ENCODE measurements around the gene DYNLT4.
"Not testable (repeated sequence)": the region's sequence is repeated elsewhere in the genome, so short reads cannot be mapped to it uniquely, and the experiment has no call there.

The DYNLT4 gene

DNA sequence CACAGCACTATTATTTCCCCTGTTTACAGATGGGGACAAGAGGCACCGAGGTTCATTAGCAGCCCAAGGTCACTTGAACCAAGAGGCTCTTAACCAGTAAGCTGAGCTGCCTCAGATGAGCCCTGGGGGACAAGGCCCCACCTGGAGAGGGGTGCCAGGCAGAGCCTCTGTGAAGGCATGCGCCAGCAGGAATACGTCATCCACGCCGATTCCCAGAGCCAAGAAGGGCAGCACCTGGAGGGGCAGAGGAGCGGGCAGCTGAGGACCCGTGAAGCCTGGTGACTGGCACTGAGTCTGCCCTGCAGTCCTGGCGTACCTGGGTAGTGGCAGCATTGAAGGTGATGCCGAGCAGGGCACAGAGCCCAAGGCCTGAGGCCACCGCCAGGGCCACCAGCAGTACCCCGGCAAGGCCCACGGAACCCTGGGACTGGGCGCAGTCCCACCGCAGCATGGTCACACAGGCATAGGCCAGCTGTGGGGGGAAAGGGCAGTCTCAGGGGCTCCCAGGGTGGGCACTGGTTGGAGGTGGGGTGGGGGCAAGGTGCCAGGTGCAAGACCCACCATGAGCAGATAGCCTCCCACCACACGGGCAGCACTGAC lies 21.8 kb upstream of the DYNLT4 start:
- DNase-seq = no peak

DNA sequence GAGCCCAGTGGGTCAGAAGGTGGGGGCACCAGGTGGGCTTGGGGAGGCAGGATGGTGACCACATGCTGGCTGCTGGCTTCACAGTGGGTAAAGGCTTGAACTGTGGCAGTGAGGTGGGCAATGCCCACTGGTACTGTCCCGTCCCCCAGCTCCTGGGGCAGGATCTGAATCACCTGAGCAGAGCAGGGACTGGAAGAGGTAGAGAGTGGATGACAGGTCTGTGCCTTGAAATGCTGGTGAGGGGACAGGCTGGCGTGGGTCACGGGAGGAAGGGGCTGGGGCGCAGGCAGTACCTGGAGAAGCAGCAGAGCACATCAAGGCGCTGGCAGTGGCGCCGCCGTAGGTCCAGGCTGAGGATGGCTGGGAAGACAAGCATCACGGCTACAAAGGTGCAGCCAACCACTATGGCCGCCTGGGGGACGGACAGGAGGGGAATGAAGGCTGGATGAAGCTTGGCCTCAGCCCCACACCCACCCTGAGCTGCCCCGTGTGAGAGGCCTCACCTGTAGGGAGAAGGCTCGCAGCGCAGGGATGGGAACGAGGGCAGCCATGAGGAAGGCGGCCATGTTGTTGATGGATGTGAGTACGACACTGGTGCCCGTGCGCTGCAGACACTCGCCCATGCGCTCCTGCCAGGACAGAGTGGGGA lies 21.0 kb upstream of the DYNLT4 start:
- no peak for DNase-seq

DNA sequence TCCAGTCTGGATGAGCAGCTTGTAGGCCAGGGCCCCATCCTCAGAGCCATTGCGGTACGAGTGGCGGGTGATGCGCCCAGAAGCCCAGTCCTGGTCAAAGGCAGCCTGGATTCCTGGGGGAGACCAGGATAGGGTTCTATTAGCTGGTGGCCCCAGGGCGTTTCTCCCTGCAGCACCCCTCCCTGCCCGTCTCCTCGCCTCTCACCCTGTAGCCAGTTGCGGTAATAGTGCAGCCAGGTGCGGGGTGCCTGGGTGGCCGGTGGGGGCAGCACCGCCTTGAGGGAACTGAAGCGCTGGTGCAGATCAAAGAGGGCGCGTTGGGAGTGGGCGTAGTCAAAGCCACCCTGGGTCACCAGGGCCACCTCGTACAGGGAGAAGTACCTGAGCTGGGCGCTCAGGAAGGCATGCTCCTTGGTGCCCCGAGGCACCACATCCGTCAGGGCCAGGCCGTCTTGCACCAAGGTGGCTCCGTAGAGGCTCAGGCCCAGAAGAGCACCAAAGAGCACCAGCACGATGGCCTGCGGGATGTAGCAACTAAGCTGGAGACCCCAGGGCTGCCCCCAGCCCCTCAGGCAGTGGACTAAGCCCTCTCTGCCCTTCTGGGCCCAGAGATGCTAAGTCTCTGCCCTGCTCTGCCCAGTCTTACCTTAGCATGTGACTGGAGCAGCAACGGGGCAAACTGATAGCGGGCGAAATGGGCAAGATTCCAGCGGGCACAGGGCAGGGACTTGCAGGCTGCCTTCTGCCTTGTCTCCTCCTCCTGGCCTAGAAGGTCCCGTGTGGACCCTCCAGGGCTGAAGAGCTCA lies 20.2 kb upstream of the DYNLT4 start:
- no peak for DNase-seq

DNA sequence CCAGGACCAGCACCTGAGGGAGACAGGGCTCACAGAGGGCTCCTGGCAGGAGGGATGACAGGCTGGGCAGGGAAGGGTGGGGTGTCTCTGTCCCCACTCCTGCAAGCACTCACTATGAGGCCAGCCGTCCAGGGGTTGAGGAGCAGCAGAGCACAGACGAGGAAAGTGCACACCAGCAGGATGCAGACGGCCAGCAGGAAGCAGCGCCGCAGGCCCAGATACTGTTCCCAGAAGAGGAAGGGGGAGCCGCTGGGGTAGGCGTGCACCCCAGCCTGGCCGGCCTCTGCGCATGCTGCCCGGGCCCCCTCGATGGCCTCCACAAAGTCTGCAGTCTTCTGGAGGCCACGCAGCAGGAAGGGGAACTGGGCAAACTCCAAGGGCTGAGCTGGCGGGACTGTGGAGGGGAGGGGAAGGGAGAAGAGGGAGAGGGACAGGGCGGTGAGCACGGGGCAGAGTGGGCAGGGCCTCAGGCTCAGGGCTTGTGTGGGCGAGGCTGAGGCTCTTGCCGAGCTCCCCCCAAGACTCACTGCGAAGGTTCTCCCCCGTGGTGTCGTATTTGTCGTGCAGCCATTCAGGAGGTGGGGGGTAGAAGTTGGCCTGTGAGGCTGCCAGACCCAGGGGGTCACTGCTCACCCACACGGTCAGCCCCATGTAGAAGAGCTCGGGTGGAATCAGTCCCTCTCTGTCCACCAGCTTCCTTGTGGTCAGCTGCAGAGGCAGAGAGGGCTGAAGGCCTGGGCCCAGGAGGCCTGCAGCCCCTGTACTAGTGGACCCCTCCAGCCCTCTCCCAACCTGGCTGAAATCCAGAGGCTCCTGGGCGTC lies 19.4 kb upstream of the DYNLT4 start:
- DNase-seq = peak in 1 of 2 donors; percentile 29

DNA sequence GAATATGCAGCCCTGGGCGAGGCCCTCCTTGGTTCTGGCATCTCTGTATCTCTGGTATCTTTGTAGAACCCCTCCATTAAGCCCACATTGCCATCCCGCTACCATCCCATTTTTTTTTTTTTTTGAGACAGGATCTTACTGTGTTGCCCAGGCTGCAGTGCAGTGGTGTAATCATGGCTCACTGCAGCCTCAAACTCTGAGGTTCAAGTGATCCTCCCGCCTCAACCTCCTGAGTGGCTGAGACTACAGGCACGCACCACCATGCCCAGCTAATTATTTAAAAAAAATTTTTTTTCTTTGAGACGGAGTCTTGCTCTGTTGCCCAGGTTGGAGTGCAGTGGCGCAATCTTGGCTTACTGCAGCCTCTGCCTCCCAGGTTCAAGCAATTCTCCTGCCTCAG lies 17.2 kb upstream of the DYNLT4 start:
- not testable (repeated sequence) for DNase-seq

DNA sequence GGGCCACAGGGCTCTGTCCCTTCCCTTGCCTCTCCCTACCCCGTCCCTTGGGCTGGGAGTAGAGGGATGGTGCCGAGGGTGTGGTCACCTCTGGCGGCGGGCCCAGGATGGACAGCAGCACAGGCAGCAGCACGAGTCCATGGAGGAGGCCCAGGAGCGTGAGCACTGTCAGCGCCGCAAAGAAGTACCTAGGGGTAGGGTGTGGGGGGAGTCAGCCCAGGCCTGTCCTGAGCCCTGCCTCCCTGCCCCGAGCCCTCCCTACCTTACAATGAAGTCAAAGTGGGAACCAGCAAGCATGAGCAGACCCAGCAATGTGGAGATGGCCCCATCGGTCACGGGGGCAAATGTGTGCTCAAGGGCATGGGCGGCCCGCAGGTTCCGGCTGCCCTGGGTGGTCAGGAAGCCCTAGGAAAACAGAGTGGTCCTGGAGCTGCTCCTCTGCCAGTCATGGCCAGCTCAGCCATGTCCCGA lies 15.9 kb upstream of the DYNLT4 start:
- no peak for DNase-seq

DNA sequence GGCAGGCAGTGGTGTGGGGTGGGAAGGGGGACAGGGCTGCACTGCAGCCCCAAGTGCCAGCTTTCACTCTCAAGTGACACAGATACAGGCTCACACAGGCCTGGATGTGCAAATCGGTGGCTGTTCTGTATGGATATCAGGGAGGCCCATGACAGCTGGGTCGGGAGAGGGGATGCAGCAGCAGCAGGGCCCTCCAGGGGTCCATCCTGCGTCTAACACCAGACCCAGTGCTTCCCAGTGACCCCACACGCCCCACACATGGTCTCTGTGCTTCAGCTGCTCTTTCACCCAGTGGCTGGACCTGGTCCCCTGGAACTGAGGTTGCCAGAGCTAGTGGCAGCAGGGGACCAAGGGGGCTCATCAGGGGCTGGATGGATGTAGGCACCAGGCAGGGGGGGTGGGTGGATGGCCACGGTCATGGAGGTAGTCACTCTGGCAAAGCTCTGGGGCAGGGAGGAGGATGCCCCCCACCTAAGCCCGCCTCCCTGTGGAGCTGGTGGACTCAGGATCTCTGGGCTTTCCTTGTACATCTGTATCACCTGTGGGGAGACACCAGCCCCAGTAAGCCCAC lies 15.1 kb upstream of the DYNLT4 start:
- no peak for DNase-seq

DNA sequence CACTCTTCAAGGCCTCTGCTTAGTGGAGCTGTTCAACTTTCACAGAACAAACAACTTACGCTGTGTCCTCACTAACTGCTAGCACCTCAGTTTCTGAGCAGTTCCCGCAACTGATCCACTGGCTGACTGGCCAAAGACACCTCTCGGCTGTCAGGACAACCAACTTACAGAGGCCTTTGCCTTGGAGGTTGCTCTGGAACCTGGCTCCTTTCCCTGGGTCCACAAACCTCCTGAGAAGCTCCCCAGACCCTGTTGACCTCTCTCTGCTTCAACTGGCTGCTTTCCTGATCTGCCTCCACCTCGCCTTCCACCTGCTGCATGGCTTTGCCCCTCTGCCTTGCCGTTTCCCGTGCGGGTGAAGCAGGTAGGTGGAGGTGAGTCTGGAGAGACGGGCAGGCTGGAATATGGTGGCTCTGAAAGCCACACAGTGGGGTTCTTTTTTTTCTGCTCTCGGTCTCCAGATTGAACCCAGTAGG lies 14.1 kb upstream of the DYNLT4 start:
- no peak for DNase-seq

DNA sequence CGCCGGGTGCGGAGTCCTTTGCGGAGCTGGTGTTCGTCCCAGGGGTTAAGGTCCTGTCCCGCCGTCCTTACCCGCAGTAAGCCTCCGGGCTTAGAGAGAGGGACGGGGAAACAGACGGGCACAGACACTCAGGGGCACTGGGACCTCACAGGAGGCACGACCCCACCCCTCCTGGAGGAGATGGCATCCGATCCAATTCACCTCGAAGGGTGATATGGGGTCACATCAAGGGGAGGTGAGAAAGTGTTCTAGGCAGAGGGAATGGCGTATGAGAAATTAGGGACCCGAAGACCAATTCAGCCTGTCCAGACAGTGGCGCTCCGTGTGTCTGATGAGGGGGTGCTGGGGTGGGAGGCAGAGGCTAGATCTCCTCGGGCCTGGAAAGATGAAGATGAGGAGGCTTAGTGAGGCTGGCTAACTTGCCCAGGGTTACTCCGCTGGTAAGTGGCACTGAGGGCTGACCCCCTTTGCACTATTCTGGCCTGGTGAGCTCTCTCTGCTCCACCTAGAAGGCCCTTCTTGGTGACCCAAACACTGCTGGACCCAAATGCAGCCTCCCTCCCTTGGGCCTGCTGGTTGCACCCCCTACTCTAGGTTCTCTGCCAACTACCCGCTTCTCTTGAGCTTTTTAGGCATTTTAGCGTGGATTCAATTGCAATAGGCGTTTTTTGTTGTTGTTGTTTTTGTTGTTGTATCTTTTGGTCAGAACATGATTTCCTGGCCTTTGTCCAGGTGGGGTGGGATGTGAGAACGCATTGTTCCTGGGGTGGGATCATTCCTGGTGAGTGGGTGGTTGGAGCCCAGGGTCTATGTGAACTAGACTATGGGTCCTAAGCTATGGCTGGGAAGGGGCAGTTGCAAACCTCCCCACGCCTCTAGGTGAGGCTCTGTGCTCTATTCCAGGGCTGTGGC lies 13.4 kb upstream of the DYNLT4 start:
- no peak for DNase-seq

DNA sequence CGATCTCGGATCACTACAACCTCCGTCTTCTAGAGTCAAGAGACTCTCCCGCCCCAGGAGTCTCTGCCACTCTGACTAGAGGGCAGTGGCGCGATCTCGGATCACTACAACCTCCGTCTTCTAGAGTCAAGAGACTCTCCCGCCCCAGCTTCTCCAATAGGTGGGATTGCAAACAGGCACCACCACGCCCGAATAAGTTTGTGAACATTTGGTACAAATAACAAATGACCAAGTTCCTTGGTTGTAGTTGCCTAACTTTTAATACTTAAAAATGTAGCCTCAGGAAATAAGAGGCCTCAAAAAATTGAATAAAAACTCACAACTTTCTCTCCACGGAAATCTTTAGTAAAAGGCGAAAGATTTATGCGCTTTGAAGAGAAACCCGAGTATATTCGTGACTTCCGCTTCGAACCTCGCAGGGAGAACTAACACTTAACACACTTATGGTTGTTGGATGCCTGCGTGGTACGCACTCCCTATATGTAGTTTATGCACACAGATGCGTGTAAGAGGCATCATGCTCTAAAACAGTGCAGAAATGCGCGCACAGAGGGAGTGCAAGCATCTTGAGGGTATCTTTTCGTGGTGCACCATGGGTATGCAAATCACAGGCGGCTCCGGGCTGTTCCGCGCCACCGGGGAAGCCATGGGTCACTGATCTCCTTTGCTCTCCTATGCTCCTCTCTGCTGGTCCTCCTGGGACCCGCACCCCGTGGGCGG lies 12.6 kb upstream of the DYNLT4 start:
- peak; percentile 59 to 62 for DNase-seq

DNA sequence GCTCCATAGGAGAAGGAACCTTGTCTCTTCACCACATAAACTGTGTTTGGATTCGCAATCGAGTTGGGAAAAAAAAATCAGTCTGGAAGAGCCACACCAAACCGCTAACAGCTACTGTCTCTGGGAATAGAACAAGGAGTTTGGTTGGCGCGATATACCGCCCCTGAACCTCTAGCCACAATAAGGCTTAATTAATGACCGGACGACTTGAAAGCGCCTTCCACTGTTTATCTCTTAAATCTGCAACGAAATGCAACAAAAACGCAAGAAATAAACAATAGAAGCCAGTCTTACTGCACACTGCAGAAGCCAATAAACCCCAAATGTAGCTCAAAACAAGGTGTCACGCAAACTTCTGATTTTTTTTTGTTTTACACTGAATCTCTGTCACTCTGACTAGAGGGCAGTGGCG lies 12.1 kb upstream of the DYNLT4 start:
- DNase-seq = no peak

DNA sequence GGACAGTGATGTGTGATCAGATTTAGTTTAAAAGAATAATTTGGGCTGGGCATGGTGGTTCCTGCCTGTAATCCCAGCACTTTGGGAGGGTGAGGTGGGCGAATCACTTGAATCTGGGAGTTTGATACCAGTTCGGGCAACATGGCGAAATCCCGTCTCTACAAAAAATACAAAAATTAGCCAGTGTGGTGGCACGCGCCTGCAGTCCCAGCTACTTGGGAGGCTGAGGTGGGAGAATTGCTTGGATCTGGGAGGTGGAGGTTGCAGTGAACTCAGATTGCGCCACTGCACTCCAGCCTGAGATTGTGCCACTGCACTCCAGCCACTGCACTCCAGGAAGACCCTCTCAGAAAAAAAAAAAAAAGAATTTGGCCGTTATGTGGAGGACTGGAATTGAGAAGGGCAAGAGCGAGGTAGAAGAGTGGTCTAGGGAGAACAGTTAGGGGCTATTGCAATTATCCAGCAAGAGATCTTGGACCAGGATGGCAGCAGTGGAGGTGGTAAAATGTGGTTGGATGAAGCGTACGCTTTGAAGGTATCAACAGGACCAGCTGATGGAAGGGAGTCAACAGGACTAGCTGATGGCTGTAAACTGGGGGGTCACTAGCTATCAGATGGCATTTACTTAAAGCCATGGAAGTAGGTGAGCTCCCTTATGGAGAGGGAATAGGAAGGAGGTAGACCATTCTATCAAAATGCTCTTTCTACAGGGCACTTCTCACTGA lies 10.8 kb upstream of the DYNLT4 start:
- DNase-seq = no peak

DNA sequence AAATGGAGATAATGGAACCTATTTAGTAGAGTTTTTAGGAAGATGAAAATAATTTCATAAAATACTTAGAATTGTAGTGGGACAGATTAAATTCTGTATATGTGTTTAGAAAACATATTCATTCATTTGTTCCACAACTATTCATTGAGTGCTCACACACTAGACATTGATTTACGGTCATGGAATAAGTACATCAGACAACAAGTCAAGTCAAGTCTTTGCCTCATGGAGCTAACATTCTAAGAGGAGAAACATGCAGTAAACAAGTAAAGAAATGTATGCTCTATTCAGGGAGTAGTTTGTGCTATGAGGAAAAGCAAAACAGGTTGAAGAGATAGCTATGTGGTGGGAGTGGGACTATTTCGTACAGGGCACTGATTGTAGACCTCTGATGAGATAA lies 10.2 kb upstream of the DYNLT4 start:
- DNase-seq = no peak

DNA sequence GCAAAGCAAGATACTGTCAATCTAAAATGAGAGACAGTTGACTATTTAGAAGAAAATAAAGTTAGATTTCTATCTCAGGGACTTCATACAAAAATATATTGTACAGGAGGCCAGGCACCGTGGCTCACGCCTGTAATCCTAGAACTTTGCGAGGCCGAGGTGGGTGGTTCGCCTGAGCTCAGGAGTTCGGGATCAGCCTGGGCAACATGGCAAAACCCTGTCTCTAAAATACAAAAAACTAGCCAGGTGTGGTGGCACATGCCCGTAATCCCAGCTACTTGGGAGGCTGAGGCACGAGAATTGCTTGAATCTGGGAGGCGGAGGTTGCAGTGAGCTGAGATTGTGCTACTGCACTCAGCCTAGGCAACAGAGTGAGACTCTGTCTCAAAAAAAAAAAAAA lies 8.8 kb upstream of the DYNLT4 start:
- not testable (repeated sequence) for DNase-seq

DNA sequence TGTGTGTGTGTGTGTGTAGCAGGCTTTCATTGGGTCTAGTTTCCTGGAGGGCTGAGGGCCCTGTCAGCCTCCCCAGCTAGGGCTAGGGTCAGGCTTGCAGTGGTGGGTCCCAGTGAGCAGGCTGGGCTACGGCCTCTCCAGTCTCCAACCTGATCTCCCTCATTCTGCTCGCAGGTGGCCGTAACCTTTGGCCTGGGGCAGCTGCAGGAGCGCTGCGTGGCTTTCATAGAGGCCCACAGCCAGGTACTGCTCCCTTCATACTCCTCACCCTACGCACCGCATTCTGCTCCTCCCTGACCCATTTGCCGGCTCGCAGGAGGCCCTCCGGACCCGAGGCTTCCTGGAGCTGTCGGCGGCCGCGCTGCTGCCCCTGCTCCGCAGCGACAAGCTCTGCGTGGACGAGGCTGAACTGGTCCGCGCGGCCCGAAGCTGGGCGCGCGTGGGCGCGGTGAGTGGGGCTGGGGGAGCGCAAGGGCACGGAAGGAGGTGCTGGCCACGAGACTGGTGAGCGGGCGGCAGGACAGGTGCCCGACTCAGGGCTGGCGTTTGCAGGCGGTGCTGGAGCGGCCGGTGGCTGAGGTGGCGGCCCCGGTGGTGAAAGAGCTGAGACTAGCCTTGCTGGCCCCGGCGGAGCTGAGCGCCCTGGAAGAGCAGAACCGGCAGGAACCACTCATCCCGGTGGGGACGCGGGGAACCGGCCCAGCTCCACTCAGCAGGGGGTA lies 5.8 kb upstream of the DYNLT4 start:
- DNase-seq = no peak

DNA sequence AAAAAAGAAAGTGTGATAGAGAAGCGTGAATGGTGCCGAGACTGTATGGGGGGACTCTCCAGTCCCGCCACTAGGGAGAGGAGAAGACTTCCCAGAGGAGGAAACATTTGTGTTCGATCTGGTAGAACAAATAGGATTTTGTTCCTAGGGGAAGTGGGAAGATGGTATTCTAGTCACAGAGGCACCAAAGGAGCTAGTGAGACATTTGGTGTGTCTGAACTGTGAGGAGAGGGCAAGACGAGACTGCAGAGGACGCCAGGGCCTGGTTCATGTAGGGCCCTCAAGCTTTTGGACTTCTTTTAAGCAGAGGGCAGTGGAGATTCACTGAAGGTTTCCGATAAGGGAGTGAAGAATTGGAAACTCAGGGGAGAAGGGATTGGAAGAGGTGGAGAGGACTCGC lies 4.1 kb upstream of the DYNLT4 start:
- DNase-seq = no peak

DNA sequence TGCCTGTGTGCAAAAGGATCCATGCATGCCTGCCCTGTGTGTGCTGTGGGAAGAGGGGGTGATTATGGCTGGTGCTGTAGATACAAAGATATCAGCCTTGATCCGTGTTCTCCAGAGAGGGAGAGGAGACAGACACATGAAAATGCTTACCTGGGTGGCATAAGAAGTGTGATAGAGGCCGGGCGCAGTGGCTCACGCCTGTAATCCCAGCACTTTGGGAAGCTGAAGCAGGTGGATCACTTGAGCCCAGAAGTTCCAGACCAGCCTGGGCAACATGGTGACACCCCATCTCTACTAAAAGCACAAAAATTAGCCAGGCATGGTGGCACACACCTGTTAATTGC lies 3.6 kb upstream of the DYNLT4 start:
- not testable (repeated sequence) for DNase-seq

DNA sequence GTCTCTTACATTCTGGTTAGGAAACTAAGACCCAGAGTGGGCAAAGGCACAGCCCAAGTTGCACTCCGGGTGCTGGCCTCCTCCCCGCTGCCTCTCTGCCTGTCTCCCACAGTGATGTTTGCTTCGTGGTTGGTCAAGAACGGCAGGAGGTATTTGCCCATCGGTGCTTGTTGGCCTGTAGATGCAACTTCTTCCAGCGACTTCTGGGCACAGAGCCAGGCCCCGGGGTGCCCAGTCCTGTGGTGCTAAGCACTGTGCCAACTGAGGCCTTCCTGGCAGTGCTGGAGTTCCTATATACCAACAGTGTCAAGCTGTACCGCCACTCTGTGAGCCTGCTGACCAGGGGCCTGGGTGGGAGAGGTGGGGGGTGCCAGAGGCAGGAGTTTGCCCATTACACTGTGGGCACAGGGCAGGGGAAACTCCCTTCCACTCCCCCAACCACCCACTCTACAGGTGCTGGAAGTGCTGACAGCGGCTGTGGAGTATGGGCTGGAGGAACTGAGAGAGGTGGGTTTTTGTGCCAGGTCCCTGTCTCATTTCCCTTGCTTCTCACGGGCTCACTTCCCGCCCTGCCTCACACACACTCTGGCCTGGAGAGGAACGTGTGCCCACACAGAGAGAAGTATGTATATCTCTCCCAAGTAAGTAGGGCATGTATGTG lies 3.1 kb upstream of the DYNLT4 start:
- DNase-seq = peak in 1 of 2 donors; percentile 38

Data from hippocampal formation (tissue), 2 donors.